ENCODE measurements around the gene SCFD1. TPM values are rescaled to one million over a fixed set of nuclear protein-coding genes. Genes with fewer than 3 reads are reported as not detected.
"Not testable (repeated sequence)": the region's sequence is repeated elsewhere in the genome, so short reads cannot be mapped to it uniquely, and the experiment has no call there.

SCFD1 gene
- total RNA-seq, 2 donors from 2014 or later: 42.4 to 52.8 TPM

GRCh38 chr14:30655658-30656057 lies 33.5 kb downstream of the SCFD1 start:
- intact Hi-C loops (cut with DNase I): loop anchor here in 1 of 2 donors (10.0 kb wide), 1 partner anchor 249 kb away; no protein-coding TSS in a partner anchor
- ATAC-seq (no peak), DNase-seq (no peak)

- ATAC-seq: peak in 1 of 2 donors; percentile 47
- peak; percentile 24 for DNase-seq
- intact Hi-C loops (cut with DNase I): loop anchor here in 1 of 2 donors (10.0 kb wide), 1 partner anchor 249 kb away; no protein-coding TSS in a partner anchor
Observed at GRCh38 chr14:30656190-30656632, 34.1 kb downstream of the SCFD1 start.

DNA sequence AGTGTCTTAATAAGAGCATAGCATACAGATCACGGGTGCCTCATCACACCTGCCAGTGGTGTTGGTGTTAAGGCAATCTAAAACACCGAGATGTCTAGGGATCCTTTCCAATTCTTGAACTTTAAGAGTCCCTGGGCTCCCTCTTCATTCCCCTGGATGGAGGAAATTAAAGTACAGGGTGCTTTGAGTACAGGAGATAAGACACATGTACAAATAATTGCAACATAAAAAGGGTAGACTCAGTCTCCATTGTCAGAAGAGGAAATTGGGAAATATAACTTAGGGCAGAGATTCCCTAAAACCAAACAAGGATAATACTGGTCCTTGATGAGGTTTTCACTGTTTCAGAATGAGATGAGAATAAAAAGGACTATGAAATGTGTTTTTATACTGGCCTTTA lies 34.9 kb downstream of the SCFD1 start:
- no peak for DNase-seq
- peak in 1 of 2 donors; percentile 19 for ATAC-seq
- intact Hi-C loops (cut with DNase I): loop anchor here in 1 of 2 donors (10.0 kb wide), 1 partner anchor 248 kb away; no protein-coding TSS in a partner anchor

- intact Hi-C loops (cut with DNase I): loop anchor here in 1 of 2 donors (10.0 kb wide), 1 partner anchor 247 kb away; no protein-coding TSS in a partner anchor
Observed at GRCh38 chr14:30657606-30658163, 35.6 kb downstream of the SCFD1 start.

DNA sequence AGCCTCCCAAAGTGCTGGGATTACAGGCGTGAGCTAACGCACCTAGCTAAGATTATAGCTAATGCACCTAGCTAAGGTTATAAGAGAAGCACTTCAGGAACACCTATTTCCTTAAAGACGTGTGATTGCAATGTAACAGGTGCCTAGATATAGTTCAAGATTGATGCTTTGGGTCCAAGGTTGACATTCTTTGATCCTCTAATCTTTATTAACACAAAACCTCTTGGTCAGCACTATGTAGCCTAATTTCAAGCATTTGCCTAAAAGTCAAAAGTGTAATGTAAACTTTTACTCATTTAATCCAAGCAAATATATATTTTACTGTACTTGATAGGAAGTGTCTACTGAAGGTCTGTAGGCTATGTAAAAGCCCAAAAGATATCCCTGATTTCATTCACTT lies 36.5 kb downstream of the SCFD1 start:
- no peak for DNase-seq
- ATAC-seq: no peak
- intact Hi-C loops (cut with DNase I): loop anchor here in 1 of 2 donors (10.0 kb wide), 1 partner anchor 246 kb away; no protein-coding TSS in a partner anchor

More at GRCh38 chr14:30657606-30658163, 35.6 kb downstream of the SCFD1 start:
- ATAC-seq (no peak), DNase-seq (no peak)

- no peak for DNase-seq
- ATAC-seq: no peak
Observed at GRCh38 chr14:30669594-30669993, 47.5 kb downstream of the SCFD1 start.

DNA sequence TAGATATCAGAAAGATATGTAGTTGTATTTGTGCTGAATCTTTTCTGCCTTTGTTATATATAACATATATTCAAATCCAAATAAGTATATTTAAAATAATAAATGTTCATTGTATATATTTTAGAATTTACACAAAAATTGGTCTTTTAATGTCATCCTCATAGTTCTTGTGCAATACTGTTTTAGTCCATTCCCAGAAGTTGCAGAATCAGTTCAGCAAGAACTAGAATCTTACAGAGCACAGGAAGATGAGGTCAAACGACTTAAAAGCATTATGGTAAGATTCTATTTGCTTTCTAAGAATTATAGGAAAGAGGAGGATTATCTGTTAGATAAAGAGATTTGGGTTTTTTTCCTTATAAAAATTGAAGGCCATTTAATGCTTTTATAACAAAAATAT lies 51.0 kb downstream of the SCFD1 start:
- ATAC-seq: no peak
- intact Hi-C loops (cut with DNase I): no loop called here
- no peak for DNase-seq

More at GRCh38 chr14:30669594-30669993, 47.5 kb downstream of the SCFD1 start:
- intact Hi-C loops (cut with DNase I): no loop called here

- intact Hi-C loops (cut with DNase I): no loop called here
- DNase-seq (no peak), ATAC-seq (no peak)
Observed at GRCh38 chr14:30678926-30679431, 56.9 kb downstream of the SCFD1 start.

GRCh38 chr14:30680036-30680435 lies 57.9 kb downstream of the SCFD1 start:
- no peak for DNase-seq
- intact Hi-C loops (cut with DNase I): no loop called here
- ATAC-seq: no peak

DNA sequence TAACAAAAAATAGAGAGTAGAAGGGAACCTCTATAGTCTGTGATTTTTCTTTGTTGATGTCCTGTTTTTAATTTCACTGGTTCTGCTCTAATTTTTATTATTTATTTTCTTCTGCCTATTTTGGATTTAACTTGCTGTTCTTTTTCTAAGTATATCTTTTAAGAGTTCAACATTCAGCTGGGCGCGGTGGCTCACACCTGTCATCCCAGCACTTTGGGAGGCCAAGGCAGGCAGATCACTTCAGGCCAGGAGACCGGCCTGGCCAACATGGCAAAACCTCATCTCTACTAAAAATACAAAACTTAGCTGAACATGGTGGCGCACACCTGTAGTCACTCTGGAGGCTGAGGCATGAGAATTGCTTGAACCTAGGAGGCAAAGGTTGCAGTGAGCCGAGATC lies 58.7 kb downstream of the SCFD1 start:
- ATAC-seq; DNase-seq; intact Hi-C loops (cut with DNase I): not testable (repeated sequence)

DNA sequence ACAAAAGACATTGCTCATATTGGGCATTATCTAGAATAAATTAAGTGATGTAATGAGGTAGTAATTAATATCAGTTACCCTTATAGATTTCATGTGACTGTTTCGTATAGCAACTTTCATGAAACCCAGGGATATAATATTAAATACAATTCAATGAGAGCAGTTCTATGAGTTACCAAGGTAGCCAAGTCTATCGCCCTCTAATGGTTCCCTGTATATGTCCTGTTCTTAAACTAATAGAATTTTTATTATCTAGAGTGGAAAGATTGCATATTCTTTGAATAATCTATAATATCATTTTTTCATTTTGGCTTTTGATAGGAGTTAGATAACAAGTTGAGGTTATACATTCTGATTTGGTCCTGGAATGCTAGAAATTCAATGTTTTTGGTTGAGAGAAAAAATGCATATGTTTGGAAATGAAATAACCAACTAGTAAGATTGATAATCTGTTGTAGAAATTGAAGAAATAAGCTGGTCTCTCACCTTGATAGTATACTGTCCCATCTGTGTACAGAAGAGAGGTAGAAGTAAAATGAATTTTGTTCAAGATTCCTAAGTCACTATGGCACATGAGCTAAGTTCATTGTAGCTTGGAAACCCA lies 59.7 kb downstream of the SCFD1 start:
- ATAC-seq: no peak
- no peak for DNase-seq
- intact Hi-C loops (cut with DNase I): no loop called here

DNA sequence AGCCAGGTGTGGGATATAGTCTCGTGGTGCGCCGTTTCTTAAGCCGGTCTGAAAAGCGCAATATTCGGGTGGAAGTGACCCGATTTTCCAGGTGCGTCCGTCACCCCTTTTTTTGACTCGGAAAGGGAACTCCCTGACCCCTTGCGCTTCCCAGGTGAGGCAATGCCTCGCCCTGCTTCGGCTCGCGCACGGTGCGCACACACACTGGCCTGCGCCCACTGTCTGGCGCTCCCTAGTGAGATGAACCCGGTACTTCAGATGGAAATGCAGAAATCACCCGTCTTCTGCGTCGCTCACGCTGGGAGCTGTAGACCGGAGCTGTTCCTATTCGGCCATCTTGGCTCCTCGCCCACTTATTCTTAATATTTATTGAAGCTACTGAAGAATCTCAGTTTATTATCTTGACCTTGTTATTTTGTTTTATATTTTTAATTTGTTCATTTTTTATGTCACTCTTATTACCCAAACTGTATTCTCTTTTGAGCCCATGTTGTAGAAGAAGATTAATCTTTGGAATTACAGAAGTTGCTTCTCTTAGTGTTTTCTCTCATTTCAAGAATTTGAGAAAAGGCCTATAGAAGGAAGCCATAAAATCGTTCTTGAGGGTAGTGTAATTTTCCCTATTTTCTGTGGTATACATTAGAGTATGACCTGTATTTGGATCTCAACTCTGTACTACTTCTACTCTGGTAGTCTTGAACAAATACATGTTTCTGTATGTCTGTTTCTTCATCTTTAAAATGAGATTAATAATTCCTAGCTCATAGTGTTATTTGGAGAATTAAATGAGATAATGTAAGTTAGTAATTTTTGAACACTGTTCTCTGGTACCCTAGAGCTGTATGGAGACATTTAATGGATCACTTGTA lies 68.6 kb downstream of the SCFD1 start:
- DNase-seq; ATAC-seq; intact Hi-C loops (cut with DNase I): not testable (repeated sequence)

GRCh38 chr14:30691751-30692398 lies 69.8 kb downstream of the SCFD1 start:
- intact Hi-C loops (cut with DNase I): no loop called here
- ATAC-seq (no peak), DNase-seq (no peak)

DNA sequence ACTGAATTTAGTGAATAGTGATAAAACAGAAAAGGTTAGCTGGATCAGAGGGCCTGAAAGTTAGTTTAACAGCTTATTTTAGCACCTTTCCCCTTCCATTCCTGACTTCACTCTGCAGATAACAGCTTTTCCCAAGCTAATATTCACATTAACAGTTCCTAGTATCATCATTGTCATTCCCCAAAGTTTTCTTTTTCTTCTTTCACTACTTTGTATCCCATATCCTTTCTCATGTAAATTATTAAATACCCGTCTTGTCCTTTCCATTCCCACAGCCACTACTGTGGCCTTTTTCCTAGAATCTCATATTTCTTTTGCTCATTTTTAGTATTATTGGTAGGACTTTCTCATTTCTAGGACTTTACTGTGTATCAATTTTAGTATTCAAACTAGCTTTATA lies 70.5 kb downstream of the SCFD1 start:
- no peak for ATAC-seq
- no peak for DNase-seq
- intact Hi-C loops (cut with DNase I): no loop called here

DNA sequence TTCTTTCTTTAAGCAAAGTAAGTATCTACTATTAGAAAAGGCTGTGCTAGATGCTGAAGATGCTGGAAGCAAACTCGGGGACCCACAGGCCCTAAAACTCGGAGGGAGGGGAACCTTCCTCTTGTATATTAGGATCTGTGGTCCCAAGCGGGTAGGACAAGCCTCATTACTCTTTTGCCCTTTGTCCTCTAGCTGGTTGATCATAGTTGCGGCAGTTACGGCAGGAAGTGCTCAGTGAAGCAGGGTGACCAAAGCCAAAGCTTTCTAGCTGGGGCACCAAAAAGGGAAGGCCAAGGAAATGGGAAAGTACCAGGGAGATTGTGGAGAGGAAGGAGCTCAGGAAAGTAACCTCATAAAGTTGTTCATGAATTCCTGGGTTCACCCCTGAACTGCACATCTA lies 76.3 kb downstream of the SCFD1 start:
- intact Hi-C loops (cut with DNase I): no loop called here
- ATAC-seq (no peak), DNase-seq (no peak)

- DNase-seq (no peak), ATAC-seq (no peak)
- intact Hi-C loops (cut with DNase I): no loop called here
Observed at GRCh38 chr14:30706704-30707103, 84.6 kb downstream of the SCFD1 start.

GRCh38 chr14:30708157-30708556 lies 86.0 kb downstream of the SCFD1 start:
- DNase-seq: no peak
- ATAC-seq: no peak
- intact Hi-C loops (cut with DNase I): no loop called here

GRCh38 chr14:30709201-30709600 lies 87.1 kb downstream of the SCFD1 start:
- DNase-seq (no peak), ATAC-seq (no peak)
- intact Hi-C loops (cut with DNase I): no loop called here

- DNase-seq (no peak), ATAC-seq (no peak)
- intact Hi-C loops (cut with DNase I): no loop called here
Observed at GRCh38 chr14:30710876-30711275, 88.8 kb downstream of the SCFD1 start.

Data from left cardiac atrium (tissue), 4 donors.